K562 (cell line): ENCODE data around the gene REEP3. TPM values are rescaled to one million over a fixed set of nuclear protein-coding genes. Genes with fewer than 3 reads are reported as not detected.

ENCODE experiments used
- CEBPB ChIP-seq: fragments of 450-650 bp; IDR thresholded peaks from 2 replicates; pipeline ENCODE4 v1.6.1; 2016; ENCODE audit warnings: missing genetic modification characterization, missing compliant biosample characterization
- CEBPG ChIP-seq, 3 experiments: fragments of 200-800 bp in 1 of 3; sonication (Bioruptor generic) in 1 of 3; sonication (generic) in 1 of 3; formaldehyde crosslinking in 1 of 3; IDR thresholded peaks in 2 of 3; conservative IDR thresholded peaks in 1 of 3; 2 replicates each; pipeline versions ENCODE4 v1.6.1 to v1.8.0; 2016 to 2022; ENCODE audit warnings: missing compliant biosample characterization in 2 of 3, missing genetic modification characterization in 2 of 3, mild to moderate bottlenecking in 1 of 3, missing genetic modification reagents in 1 of 3
- E4F1 ChIP-seq: fragments of 250-450 bp; sonication (Bioruptor Pico); IDR thresholded peaks from 2 replicates; pipeline ENCODE4 v1.5.0; 2021; ENCODE audit warnings: mild to moderate bottlenecking, borderline replicate concordance
- GATAD2A ChIP-seq: fragments of 450-650 bp; IDR thresholded peaks from 2 replicates; pipeline ENCODE4 v1.6.1; 2017
- HDAC6 ChIP-seq: IDR thresholded peaks from 2 replicates; pipeline ENCODE4 v1.6.1; 2012; ENCODE audit warnings: low read depth, mild to moderate bottlenecking, control low read depth, inconsistent platforms, low read length, moderate library complexity
- ILF3 ChIP-seq: fragments of 450-650 bp; IDR thresholded peaks from 2 replicates; pipeline ENCODE4 v1.6.1; 2018; ENCODE audit warnings: antibody characterized with exemption, mild to moderate bottlenecking, moderate library complexity, borderline replicate concordance
- MTA3 ChIP-seq: fragments of 450-650 bp; formaldehyde crosslinking; IDR thresholded peaks from 2 replicates; pipeline ENCODE4 v1.6.1; 2017; ENCODE audit warnings: mild to moderate bottlenecking, borderline replicate concordance
- NBN ChIP-seq: fragments of 450-650 bp; IDR thresholded peaks from 2 replicates; pipeline ENCODE4 v1.6.1; 2016; ENCODE audit warnings: low read depth, mild to moderate bottlenecking
- NR4A1 ChIP-seq, 2 experiments: fragments of 250-450 bp in 1 of 2; fragments of 450-650 bp in 1 of 2; sonication (Bioruptor Pico) in 1 of 2; IDR thresholded peaks; 2 replicates each; pipeline versions ENCODE4 v1.4.0 to v1.6.1; 2016 to 2020; ENCODE audit warnings: mild to moderate bottlenecking in 2 of 2, missing compliant biosample characterization in 1 of 2, missing genetic modification characterization in 1 of 2, moderate library complexity in 1 of 2
- NRF1 ChIP-seq, 2 experiments: fragments of 450-650 bp; IDR thresholded peaks in 1 of 2; conservative IDR thresholded peaks in 1 of 2; 2 replicates each; pipeline ENCODE4 v1.6.1; 2014; ENCODE audit warnings: mild to moderate bottlenecking in 2 of 2
- RNF2 ChIP-seq: sonication (generic); IDR thresholded peaks from 2 replicates; pipeline ENCODE4 v1.6.1; 2016
- SOX6 ChIP-seq: fragments of 450-650 bp; IDR thresholded peaks from 2 replicates; pipeline ENCODE4 v1.6.1; 2014; ENCODE audit warnings: mild to moderate bottlenecking
- ZBTB40 ChIP-seq, 2 experiments: fragments of 450-650 bp in 1 of 2; sonication (generic) in 1 of 2; formaldehyde crosslinking in 1 of 2; IDR thresholded peaks; 2 replicates each; pipeline versions ENCODE4 v1.7.1 to v1.9.0; 2016 to 2022; ENCODE audit warnings: inconsistent platforms in 1 of 2, mild to moderate bottlenecking in 1 of 2, missing genetic modification reagents in 1 of 2
- ZFX ChIP-seq: sonication (generic); formaldehyde crosslinking; IDR thresholded peaks from 2 replicates; pipeline ENCODE4 v1.8.0; 2022; ENCODE audit warnings: mild to moderate bottlenecking, missing genetic modification reagents, moderate library complexity
- polyA plus RNA-seq, 8 experiments: library from polyadenylated mRNA; depleted of rRNA in 4 of 8; stranded (reverse) in 5 of 8; unstranded in 3 of 8; fragments of >200 nt; fragmentation: Nextera tagmentation in 2 of 8; fragmentation: Illumina TruSeq in 1 of 8; extraction: Ambion mirVana in 2 of 8; extraction: Trizol in 1 of 8; gene quantifications; 2 replicates each; pipeline versions ENCODE4 v1.2.1 to v1.2.3, GENCODE V29; 2011 to 2014; ENCODE audit warnings: inconsistent platforms in 1 of 8, missing spikeins in 1 of 8
- total RNA-seq, 7 experiments: library from RNA; depleted of rRNA in 6 of 7; stranded (reverse); fragments of >200 nt in 6 of 7; fragmentation: Illumina TruSeq in 2 of 7; extraction: Trizol in 2 of 7; gene quantifications; 2 replicates each; pipeline versions ENCODE4 v1.2.1 to v1.2.3, GENCODE V29; 2011 to 2021; ENCODE audit warnings: low replicate concordance in 1 of 7

REEP3 gene
- total and polyA plus RNA-seq, 9 of the 15 experiments (the other 6 are each of a cell fraction or from before 2014, with no cell fraction given): 3.4 to 13.4 (median 9.2) TPM

DNA sequence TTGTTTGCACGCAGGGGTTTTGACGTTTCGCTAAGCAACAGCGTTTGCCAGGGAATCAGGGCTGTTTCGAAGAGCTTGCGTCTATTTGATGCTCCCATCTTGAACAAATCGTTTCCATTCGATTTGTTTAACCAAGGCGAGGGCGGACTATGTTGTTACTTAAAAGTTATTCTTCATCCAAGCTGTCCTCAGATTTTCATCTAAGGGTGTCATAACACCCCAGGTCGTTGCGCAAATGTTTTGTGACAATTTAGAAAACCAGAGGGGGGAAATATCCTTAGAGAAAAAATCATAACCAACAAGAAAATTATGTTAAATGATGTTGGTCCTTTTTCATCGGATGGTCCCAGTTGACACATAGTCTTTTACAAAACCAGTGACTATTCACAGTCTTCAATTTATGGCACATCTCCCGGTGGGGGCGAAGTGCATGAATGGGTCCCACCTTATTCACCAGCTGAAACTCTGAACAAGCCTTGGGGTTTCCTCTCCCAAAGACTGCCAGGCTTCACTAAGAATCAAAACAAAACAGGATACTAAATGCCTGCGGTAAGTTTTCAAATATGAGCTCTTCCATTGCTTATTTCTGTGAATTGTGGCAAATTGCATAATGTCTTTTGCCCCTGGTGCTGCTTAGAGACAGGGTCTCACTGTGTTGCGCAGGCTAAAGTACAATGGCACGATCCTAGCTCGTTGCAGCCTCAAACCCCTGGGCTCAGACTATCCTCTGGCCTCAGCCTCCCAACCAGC is 109.9 kb downstream of the REEP3 start (continued):
- TF ChIP-seq NR4A1 (CRISPR knock-in tag; IDR thresholded peaks at IDR 0.05) (no peak), NR4A1 (tag; IDR thresholded peaks at IDR 0.05) (0 out of 2 replicates have a peak, but pooled peaks have one; percentile 30), MTA3 (0 out of 2 replicates have a peak, but pooled peaks have one; percentile 20), CEBPB (tag) (peak; percentile 92), E4F1 (no peak), SOX6 (0 out of 2 replicates have a peak, but pooled peaks have one; percentile 7), ILF3 (no peak), RNF2 (0 out of 2 replicates have a peak, but pooled peaks have one; percentile 28), ZFX (peak; percentile 23), NRF1 (conservative IDR thresholded peaks at IDR 0.05 in 1 of 2, IDR thresholded peaks at IDR 0.05 in 1 of 2) (peak; percentile 51 to 65; a peak in 3 of 4 replicates), ZBTB40 (IDR thresholded peaks at IDR 0.05) (0 out of 2 replicates have a peak, but pooled peaks have one; percentile 44), ZBTB40 (CRISPR knock-in tag; IDR thresholded peaks at IDR 0.05) (no peak), GATAD2A (0 out of 2 replicates have a peak, but pooled peaks have one; percentile 13), HDAC6 (no peak), NBN (peak; percentile 12; the same call in 1 of the 2 replicates), CEBPG (CRISPR knock-in tag; IDR thresholded peaks at IDR 0.05) (no peak), CEBPG (tag; conservative IDR thresholded peaks at IDR 0.05 in 1 of 2, IDR thresholded peaks at IDR 0.05 in 1 of 2) (peak; percentile 77 to 83)
